Gastrocnemius medialis (tissue), 4 donors: ENCODE measurements around the gene ZCWPW1. TPM values are rescaled to one million over a fixed set of nuclear protein-coding genes. Genes with fewer than 3 reads are reported as not detected.
A peak's percentile ranks its signal among the peaks of the same experiment; 100 is the strongest.

Source experiments
- ATAC-seq, 2 donors: fragments of 150-250 bp; one replicate each; pipeline ENCODE4 v1.9.1; 2016
- DNase-seq, 2 donors: peaks; one replicate each; pipeline ENCODE4 v3.0.0-alpha.2; 2019
- H3K27ac ChIP-seq, 4 donors: fragments of 200-600 bp; sonication (generic); 1 replicate in 1 of 4; 2 replicates in 3 of 4; pipeline ENCODE4 v1.5.1; 2016 to 2018; ENCODE audit warnings: mild to moderate bottlenecking in 2 of 4, moderate library complexity in 1 of 4
- H3K27me3 ChIP-seq, 3 donors: fragments of 200-600 bp; sonication (generic) in 2 of 3; 1 replicate in 1 of 3; 2 replicates in 2 of 3; pipeline versions ENCODE4 v1.5.1 to v1.6.0; 2016 to 2019; ENCODE audit warnings: mild to moderate bottlenecking in 1 of 3, moderate library complexity in 1 of 3
- H3K36me3 ChIP-seq, 2 donors: fragments of 200-600 bp; sonication (generic) in 1 of 2; one replicate each; pipeline ENCODE4 v1.5.1; 2017 to 2018
- H3K4me1 ChIP-seq, 2 donors: fragments of 200-600 bp; sonication (generic) in 1 of 2; one replicate each; pipeline ENCODE4 v1.5.1; 2016 to 2017; ENCODE audit warnings: mild to moderate bottlenecking in 2 of 2
- H3K4me3 ChIP-seq, 4 donors: fragments of 200-600 bp; sonication (generic) in 3 of 4; 1 replicate in 1 of 4; 2 replicates in 3 of 4; pipeline ENCODE4 v1.5.1; 2016 to 2019; ENCODE audit warnings: mild to moderate bottlenecking in 2 of 4
- H3K9me3 ChIP-seq, 3 donors: fragments of 200-600 bp; sonication (generic) in 2 of 3; 1 replicate in 1 of 3; 2 replicates in 2 of 3; pipeline ENCODE4 v1.5.1; 2016 to 2019
- POLR2A ChIP-seq, 2 donors: fragments of 450-650 bp; IDR thresholded peaks; one replicate each; pipeline ENCODE4 v1.6.1; 2017; ENCODE audit warnings: antibody characterized with exemption in 2 of 2, mild to moderate bottlenecking in 2 of 2, moderate library complexity in 2 of 2
- in situ Hi-C, 4 donors: fragments of 200-750 bp; cut with MboI; loops; one replicate each; pipeline versions ENCODE4 v1.15.0 to v1.8.0; 2017; ENCODE audit warnings: low sequenced_read_pairs in 4 of 4
- intact Hi-C: fragments of 100-400 bp; cut with DNase I; formaldehyde crosslinking; loops from one replicate; pipeline ENCODE4 v1.15.1; 2023; ENCODE audit warnings: low total_unique reads
- total RNA-seq, 4 donors: library from RNA; depleted of rRNA; stranded (reverse); fragments of >200 nt; gene quantifications; one replicate each; pipeline versions ENCODE4 v1.1.0 to v1.2.3, GENCODE V29; 2016
- TF ChIP-seq, protein P1 (sequence below), 5 experiments: fragments of 450-650 bp in 3 of 5; fragments of 200-600 bp in 2 of 5; sonication (generic) in 2 of 5; IDR thresholded peaks in 4 of 5; conservative IDR thresholded peaks in 1 of 5; 1 replicate in 4 of 5; 2 replicates in 1 of 5; pipeline ENCODE4 v1.5.1; 2016 to 2019; ENCODE audit warnings: antibody characterized with exemption in 5 of 5, mild to moderate bottlenecking in 3 of 5, moderate library complexity in 3 of 5

ZCWPW1 gene
- total RNA-seq, 4 donors from 2014 or later: 1.6 to 8.5 (median 2.7) TPM

DNA sequence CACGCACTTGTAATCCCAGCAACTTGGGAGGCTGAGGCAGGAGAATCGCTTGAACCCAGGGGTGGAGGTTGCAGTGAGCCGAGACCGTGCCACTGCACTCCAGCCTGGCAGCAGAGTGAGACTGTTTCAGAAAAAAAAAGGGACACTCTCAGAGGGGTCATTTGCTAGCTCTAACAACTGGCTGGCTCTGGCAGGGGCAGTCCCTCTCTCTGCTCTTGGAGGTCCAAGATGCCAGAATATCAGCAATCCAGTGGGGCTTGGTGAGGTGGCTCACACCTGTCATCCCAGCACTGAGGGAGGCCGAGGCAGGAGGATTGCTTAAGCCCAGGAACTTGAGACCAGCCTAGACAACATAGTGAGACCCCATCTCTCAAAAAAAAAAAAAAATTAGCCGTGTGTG is 57.8 kb downstream of the ZCWPW1 start:
- no peak overlapping the region for H3K4me3 ChIP-seq
- H3K9me3 ChIP-seq: no peaks in the 10 kb centered on the region
- H3K4me1 ChIP-seq: no peaks in the 10 kb centered on the region
- no peaks in the 10 kb centered on the region for H3K27me3 ChIP-seq
- H3K36me3 ChIP-seq: peaks cover 0 to 6% of the 10 kb centered on the region in 2 donors
- in situ Hi-C loops: no loop called here
- ATAC-seq: no peak
- intact Hi-C loops: no loop called here
- no peak for DNase-seq
- TF ChIP-seq POLR2A (IDR thresholded peaks at IDR 0.05): no peak
- TF ChIP-seq, protein P1, sequence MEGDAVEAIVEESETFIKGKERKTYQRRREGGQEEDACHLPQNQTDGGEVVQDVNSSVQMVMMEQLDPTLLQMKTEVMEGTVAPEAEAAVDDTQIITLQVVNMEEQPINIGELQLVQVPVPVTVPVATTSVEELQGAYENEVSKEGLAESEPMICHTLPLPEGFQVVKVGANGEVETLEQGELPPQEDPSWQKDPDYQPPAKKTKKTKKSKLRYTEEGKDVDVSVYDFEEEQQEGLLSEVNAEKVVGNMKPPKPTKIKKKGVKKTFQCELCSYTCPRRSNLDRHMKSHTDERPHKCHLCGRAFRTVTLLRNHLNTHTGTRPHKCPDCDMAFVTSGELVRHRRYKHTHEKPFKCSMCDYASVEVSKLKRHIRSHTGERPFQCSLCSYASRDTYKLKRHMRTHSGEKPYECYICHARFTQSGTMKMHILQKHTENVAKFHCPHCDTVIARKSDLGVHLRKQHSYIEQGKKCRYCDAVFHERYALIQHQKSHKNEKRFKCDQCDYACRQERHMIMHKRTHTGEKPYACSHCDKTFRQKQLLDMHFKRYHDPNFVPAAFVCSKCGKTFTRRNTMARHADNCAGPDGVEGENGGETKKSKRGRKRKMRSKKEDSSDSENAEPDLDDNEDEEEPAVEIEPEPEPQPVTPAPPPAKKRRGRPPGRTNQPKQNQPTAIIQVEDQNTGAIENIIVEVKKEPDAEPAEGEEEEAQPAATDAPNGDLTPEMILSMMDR (IDR thresholded peaks at IDR 0.05 in 4 of 5, conservative IDR thresholded peaks at IDR 0.05 in 1 of 5): no peak
- H3K27ac ChIP-seq: peak overlapping the region in 2 of 4 donors; percentile 31 to 52

DNA sequence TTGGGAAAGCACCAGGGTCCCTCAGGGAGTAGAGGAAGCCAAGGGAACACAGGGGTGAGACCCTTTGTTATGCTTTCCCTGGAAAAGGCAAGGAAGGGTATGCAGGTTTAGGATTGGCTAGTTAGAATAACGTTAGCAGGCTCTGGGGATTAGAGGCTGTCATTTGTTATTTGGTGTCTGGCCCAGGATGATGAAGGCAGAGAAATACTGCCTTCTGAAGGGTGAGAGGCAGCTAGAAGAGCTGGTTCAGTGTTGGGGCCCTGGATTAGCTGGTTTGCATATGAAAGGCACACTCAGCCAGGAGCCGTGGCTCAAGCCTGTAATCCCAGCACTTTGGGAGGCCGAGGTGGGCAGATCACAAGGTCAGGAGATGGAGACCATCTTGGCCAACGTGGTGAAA is 58.2 kb downstream of the ZCWPW1 start:
- Histone ChIP-seq H3K9me3 (no peaks in the 10 kb centered on the region), H3K27ac (peak overlapping the region in 3 of 4 donors; percentile 31 to 52 (median 52)), H3K27me3 (no peaks in the 10 kb centered on the region), H3K4me1 (no peaks in the 10 kb centered on the region), H3K4me3 (no peak overlapping the region), H3K36me3 (peaks cover 0 to 6% of the 10 kb centered on the region in 2 donors)
- ATAC-seq (peak in 1 of 2 donors; percentile 17), DNase-seq (no peak)
- in situ Hi-C loops (no loop called here), intact Hi-C loops (no loop called here)
- TF ChIP-seq, protein P1 (IDR thresholded peaks at IDR 0.05 in 4 of 5, conservative IDR thresholded peaks at IDR 0.05 in 1 of 5): no peak
- peak in 1 of 2 donors; percentile 10 for TF ChIP-seq POLR2A (IDR thresholded peaks at IDR 0.05)

DNA sequence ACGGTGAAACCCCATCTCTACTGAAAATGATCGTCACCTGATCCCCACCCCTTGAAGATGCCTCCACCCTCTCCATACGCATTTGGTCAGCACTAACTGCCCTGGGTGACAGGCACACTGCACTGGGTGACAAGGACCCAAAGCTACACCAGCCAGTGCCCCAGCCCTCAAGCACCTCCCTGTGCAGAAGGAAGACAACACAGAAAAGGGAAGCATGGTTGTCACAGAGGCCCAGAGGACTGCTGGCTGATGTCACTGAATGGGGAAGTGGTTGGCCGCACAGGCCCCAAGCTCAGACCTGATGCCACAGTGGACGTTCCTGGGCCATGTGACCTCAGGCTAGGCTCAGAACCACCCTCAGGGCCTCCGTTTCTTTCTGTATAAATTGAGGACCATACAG is 59.4 kb downstream of the ZCWPW1 start:
- peaks cover 0 to under 1% of the 10 kb centered on the region in 2 donors for H3K4me1 ChIP-seq
- H3K27ac ChIP-seq: peak overlapping the region; percentile 15 to 52 (median 49)
- ATAC-seq: peak; percentile 13 to 15

DNA sequence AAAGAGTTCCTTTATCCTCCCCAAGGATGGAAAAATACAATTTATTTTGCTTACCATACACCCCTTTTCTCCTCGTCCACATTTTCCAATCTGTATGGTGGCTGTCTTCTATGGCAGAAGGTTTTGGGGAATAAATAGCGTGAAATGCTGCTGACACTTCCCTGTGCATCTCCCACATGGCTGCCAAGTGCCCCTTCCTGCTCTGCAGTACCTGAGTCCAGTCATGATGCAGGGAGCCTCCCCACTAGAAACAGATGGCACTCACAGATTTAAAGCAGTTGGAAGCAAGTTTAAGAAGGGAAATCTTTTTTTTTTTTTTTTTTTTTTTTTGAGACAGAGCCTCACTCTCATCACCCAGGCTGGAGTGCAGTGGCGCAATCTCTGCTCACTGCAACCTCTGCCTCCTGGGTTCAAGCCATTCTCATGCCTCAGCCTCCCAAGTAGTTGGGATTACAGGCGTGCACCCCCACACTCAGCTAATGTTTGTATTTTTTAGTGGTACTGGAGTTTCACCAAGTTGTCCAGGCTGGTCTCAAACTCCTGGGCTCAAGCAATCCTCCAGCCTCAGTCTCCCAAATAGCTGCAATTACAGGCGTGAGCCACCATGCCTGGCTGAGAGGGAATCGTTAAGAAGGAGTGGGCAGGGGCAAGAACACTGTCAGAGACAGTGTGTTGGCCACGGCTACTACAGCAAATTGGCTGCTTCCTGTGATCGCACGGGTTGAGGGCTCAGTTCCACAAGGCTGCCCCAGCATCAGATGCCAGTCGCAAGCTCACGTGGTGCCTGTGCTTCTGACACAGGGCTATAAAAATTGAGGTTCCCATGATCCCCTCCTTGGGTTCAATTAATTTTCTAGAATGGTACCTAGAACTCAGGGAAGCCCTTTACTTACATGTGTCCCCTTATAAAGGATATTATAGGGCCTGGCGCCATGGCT is 60.6 kb downstream of the ZCWPW1 start:
- Histone ChIP-seq H3K27me3 (no peaks in the 10 kb centered on the region), H3K4me1 (peaks cover 0 to 5% of the 10 kb centered on the region in 2 donors), H3K36me3 (peaks cover 0 to 11% of the 10 kb centered on the region in 2 donors), H3K9me3 (no peaks in the 10 kb centered on the region), H3K27ac (peak overlapping the region in 3 of 4 donors; percentile 9 to 52 (median 46)), H3K4me3 (no peak overlapping the region)
- DNase-seq (no peak), ATAC-seq (no peak)
- intact Hi-C loops: no loop called here
- TF ChIP-seq POLR2A (IDR thresholded peaks at IDR 0.05): no peak
- TF ChIP-seq, protein P1 (IDR thresholded peaks at IDR 0.05 in 4 of 5, conservative IDR thresholded peaks at IDR 0.05 in 1 of 5): no peak
- in situ Hi-C loops: no loop called here

More for the DNA sequence above, 59.4 kb downstream of the ZCWPW1 start:
- Histone ChIP-seq H3K27me3 (no peaks in the 10 kb centered on the region), H3K9me3 (no peaks in the 10 kb centered on the region), H3K4me3 (no peak overlapping the region), H3K36me3 (peaks cover 0 to 6% of the 10 kb centered on the region in 2 donors)
- in situ Hi-C loops (no loop called here), intact Hi-C loops (no loop called here)
- peak; percentile 31 to 56 for DNase-seq
- TF ChIP-seq, protein P1 (IDR thresholded peaks at IDR 0.05 in 4 of 5, conservative IDR thresholded peaks at IDR 0.05 in 1 of 5): no peak
- TF ChIP-seq POLR2A (IDR thresholded peaks at IDR 0.05): peak in 1 of 2 donors; percentile 16
